Osteoblast (primary cell): Measurements from ENCODE around the gene SPOPL. TPM values are rescaled to one million over a fixed set of nuclear protein-coding genes. Genes with fewer than 3 reads are reported as not detected.
A peak's percentile ranks its signal among the peaks of the same experiment; 100 is the strongest.
"Not testable (repeated sequence)": the region's sequence is repeated elsewhere in the genome, so short reads cannot be mapped to it uniquely, and the experiment has no call there.

Experiments used
- DNase-seq: peaks from one replicate; pipeline ENCODE4 v3.0.0; 2011; ENCODE audit warnings: low spot score, mixed read lengths; ENCODE audit not compliant: insufficient read length; ENCODE audit errors: missing footprints
- H2AFZ ChIP-seq: 2 replicates; pipeline ENCODE4 v1.6.0; 2011; ENCODE audit warnings: mild to moderate bottlenecking, low read length
- H3K27ac ChIP-seq: 2 replicates; pipeline ENCODE4 v1.5.1; 2011; ENCODE audit warnings: mild to moderate bottlenecking, low read depth, low read length, moderate library complexity
- H3K27me3 ChIP-seq: 2 replicates; pipeline ENCODE4 v1.6.0; 2012; ENCODE audit warnings: mild to moderate bottlenecking, control low read depth, inconsistent platforms, low read length, moderate library complexity; ENCODE audit not compliant: insufficient read depth
- H3K36me3 ChIP-seq: 2 replicates; pipeline ENCODE4 v1.5.1; 2011; ENCODE audit warnings: mild to moderate bottlenecking, low read length, control low read depth, moderate library complexity; ENCODE audit not compliant: insufficient read depth
- H3K4me1 ChIP-seq: 2 replicates; pipeline ENCODE4 v1.5.1; 2011; ENCODE audit warnings: mild to moderate bottlenecking, low read length, control low read depth, moderate library complexity; ENCODE audit not compliant: insufficient read depth
- H3K4me2 ChIP-seq: 2 replicates; pipeline ENCODE4 v1.6.0; 2011; ENCODE audit warnings: mild to moderate bottlenecking, low read length; ENCODE audit not compliant: insufficient read depth
- H3K4me3 ChIP-seq: fragments of 200-600 bp; sonication (generic); 3 replicates; pipeline ENCODE4 v1.5.1; 2012; ENCODE audit warnings: mild to moderate bottlenecking, low read length, inconsistent platforms; ENCODE audit not compliant: insufficient read depth
- H3K79me2 ChIP-seq: 2 replicates; pipeline ENCODE4 v1.6.0; 2012; ENCODE audit warnings: mild to moderate bottlenecking, low read length, control low read depth, inconsistent platforms; ENCODE audit not compliant: insufficient read depth
- H3K9me3 ChIP-seq: 2 replicates; pipeline ENCODE4 v1.5.1; 2011; ENCODE audit warnings: low read depth, low read length, control low read depth
- H4K20me1 ChIP-seq: 2 replicates; pipeline ENCODE4 v1.6.0; 2012; ENCODE audit warnings: mild to moderate bottlenecking, low read length, control low read depth; ENCODE audit not compliant: insufficient read depth
- total RNA-seq: library from RNA; depleted of rRNA; stranded (reverse); fragments of >200 nt; gene quantifications from 2 replicates; pipeline ENCODE4 v1.2.3, GENCODE V29; 2012
- TF ChIP-seq, protein P1 (sequence below): IDR thresholded peaks from 2 replicates; pipeline ENCODE4 v1.5.1; 2011; ENCODE audit warnings: mild to moderate bottlenecking, low read depth, low read length, moderate library complexity; ENCODE audit errors: extremely low read depth

SPOPL gene
- total RNA-seq, 1 donor, result 23.5 TPM

DNA sequence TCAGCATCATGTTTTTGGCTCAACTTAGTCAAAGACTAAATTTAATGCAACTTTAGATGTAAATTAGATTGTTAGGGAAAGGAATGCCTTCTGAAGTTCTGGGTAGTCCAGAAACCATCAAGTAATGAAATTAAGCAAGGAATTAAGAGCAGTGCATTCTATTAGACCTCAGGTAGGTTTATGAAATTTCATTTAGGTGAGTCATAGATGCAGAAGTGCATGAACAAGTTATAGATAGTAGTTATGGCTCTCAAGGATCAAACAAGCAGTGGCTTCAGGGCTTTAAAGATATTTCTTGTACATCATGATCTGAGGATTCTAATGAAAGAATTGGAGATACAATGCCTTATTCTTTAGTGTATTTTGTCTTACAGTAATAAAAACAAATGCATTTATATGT, 25.4 kb upstream of the SPOPL start:
- H4K20me1 ChIP-seq, result no peaks in the 10 kb centered on the region
- no peak overlapping the region for H3K27ac ChIP-seq
- no peaks in the 10 kb centered on the region for H3K79me2 ChIP-seq
- no peaks in the 10 kb centered on the region for H3K27me3 ChIP-seq
- H3K4me1 ChIP-seq, result no peaks in the 10 kb centered on the region
- TF ChIP-seq, protein P1, sequence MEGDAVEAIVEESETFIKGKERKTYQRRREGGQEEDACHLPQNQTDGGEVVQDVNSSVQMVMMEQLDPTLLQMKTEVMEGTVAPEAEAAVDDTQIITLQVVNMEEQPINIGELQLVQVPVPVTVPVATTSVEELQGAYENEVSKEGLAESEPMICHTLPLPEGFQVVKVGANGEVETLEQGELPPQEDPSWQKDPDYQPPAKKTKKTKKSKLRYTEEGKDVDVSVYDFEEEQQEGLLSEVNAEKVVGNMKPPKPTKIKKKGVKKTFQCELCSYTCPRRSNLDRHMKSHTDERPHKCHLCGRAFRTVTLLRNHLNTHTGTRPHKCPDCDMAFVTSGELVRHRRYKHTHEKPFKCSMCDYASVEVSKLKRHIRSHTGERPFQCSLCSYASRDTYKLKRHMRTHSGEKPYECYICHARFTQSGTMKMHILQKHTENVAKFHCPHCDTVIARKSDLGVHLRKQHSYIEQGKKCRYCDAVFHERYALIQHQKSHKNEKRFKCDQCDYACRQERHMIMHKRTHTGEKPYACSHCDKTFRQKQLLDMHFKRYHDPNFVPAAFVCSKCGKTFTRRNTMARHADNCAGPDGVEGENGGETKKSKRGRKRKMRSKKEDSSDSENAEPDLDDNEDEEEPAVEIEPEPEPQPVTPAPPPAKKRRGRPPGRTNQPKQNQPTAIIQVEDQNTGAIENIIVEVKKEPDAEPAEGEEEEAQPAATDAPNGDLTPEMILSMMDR, result no peak
- no peak overlapping the region for H3K4me3 ChIP-seq
- H2AFZ ChIP-seq, result no peak overlapping the region
- DNase-seq, result no peak
- H3K4me2 ChIP-seq, result no peak overlapping the region
- H3K36me3 ChIP-seq, result no peaks in the 10 kb centered on the region
- no peaks in the 10 kb centered on the region for H3K9me3 ChIP-seq

DNA sequence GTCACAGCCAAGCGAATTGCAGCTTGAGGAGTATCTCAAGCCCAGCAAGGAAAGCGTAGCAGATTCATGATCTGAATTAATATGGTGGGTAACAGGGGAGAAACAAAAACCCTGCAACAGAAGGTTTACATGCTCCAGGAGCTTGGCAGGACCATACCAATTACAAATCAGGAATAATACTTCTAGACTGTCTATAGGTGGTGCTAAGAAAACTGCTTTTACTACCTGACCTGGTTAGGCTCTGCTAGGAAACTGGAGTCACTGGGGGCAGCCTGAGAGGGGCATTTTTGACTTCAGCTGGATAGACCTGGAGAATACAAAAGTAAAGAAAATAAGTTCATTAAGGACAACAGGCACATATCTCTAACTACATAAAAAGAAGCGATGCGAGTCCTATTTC, 24.6 kb upstream of the SPOPL start:
- DNase-seq, result no peak
- Histone ChIP-seq H3K27ac (no peak overlapping the region), H3K79me2 (no peaks in the 10 kb centered on the region), H2AFZ (no peak overlapping the region), H3K36me3 (no peaks in the 10 kb centered on the region), H4K20me1 (no peaks in the 10 kb centered on the region), H3K4me3 (no peak overlapping the region), H3K9me3 (no peaks in the 10 kb centered on the region), H3K4me1 (no peaks in the 10 kb centered on the region), H3K27me3 (no peaks in the 10 kb centered on the region), H3K4me2 (no peak overlapping the region)
- TF ChIP-seq, protein P1, result no peak

GRCh38 chr2:138482796-138483195, 18.8 kb upstream of the SPOPL start:
- DNase-seq, H3K27ac ChIP-seq, H3K4me1 ChIP-seq, H3K9me3 ChIP-seq, H3K4me2 ChIP-seq, H2AFZ ChIP-seq, H3K79me2 ChIP-seq, H3K27me3 ChIP-seq, H4K20me1 ChIP-seq, H3K36me3 ChIP-seq, H3K4me3 ChIP-seq: not testable (repeated sequence)

- Histone ChIP-seq H3K4me3 (no peak overlapping the region), H3K4me2 (no peak overlapping the region), H3K4me1 (no peaks in the 10 kb centered on the region), H4K20me1 (no peaks in the 10 kb centered on the region), H2AFZ (no peak overlapping the region), H3K79me2 (no peaks in the 10 kb centered on the region), H3K27ac (no peak overlapping the region), H3K36me3 (no peaks in the 10 kb centered on the region), H3K9me3 (no peaks in the 10 kb centered on the region), H3K27me3 (no peaks in the 10 kb centered on the region)
- DNase-seq, result peak; percentile 17
- TF ChIP-seq, protein P1, result no peak
Measured at GRCh38 chr2:138485019-138485418, 16.6 kb upstream of the SPOPL start.
